ENCODE results near the gene LCA5.

Gene LCA5

GRCh38 chr6:79570129-79571029 lies 33.1 kb upstream of the LCA5 start:
- H3K4me1 ChIP-seq (ENCODE audit: insufficient read depth, low read length), result no peaks in the 10 kb centered on the region
- DNase-seq (no peak), ATAC-seq (ENCODE audit: insufficient read depth, low read depth) (peak; percentile 52; the same call in 1 of the 3 replicates)
- no peaks in the 10 kb centered on the region for H3K79me2 ChIP-seq (ENCODE audit: insufficient read depth, low read length)
- no peaks in the 10 kb centered on the region for H3K9me3 ChIP-seq (ENCODE audit: insufficient read depth, low read length, severe bottlenecking)
- H3K4me2 ChIP-seq (ENCODE audit: insufficient read depth, low read length), result no peak overlapping the region
- no peak overlapping the region for H3K9ac ChIP-seq (ENCODE audit: low read depth, low read length)
- no peak overlapping the region for H3K27ac ChIP-seq (ENCODE audit: low read length)
- H3K4me3 ChIP-seq (ENCODE audit: low read depth in 1 of 2, low read length in 2 of 2), result no peak overlapping the region
- no peaks in the 10 kb centered on the region for H4K20me1 ChIP-seq (ENCODE audit: insufficient read depth, low read length)
- TF ChIP-seq EZH2 (IDR thresholded peaks at IDR 0.05; ENCODE audit: borderline replicate concordance, low read depth, low read length, severe bottlenecking) (no peak), CTCF (IDR thresholded peaks at IDR 0.05; ENCODE audit: borderline replicate concordance, extremely low read depth, low read length, poor library complexity, severe bottlenecking) (peak; percentile 60)
- H3K36me3 ChIP-seq (ENCODE audit: insufficient read depth, low read length), result no peaks in the 10 kb centered on the region
- H2AFZ ChIP-seq (ENCODE audit: low read depth, low read length), result no peak overlapping the region
- H3K27me3 ChIP-seq (ENCODE audit: insufficient read depth, low read length, poor library complexity), result peaks cover 6% of the 10 kb centered on the region

GRCh38 chr6:79568996-79569395 lies 31.8 kb upstream of the LCA5 start:
- H3K27ac ChIP-seq (ENCODE audit: low read length), result no peak overlapping the region
- H3K4me3 ChIP-seq (ENCODE audit: low read depth in 1 of 2, low read length in 2 of 2), result no peak overlapping the region
- H3K9ac ChIP-seq (ENCODE audit: low read depth, low read length), result no peak overlapping the region
- no peak overlapping the region for H3K4me2 ChIP-seq (ENCODE audit: insufficient read depth, low read length)
- no peak for DNase-seq
- no peaks in the 10 kb centered on the region for H3K36me3 ChIP-seq (ENCODE audit: insufficient read depth, low read length)
- peaks cover 6% of the 10 kb centered on the region for H3K27me3 ChIP-seq (ENCODE audit: insufficient read depth, low read length, poor library complexity)
- no peaks in the 10 kb centered on the region for H4K20me1 ChIP-seq (ENCODE audit: insufficient read depth, low read length)
- no peaks in the 10 kb centered on the region for H3K79me2 ChIP-seq (ENCODE audit: insufficient read depth, low read length)
- H3K9me3 ChIP-seq (ENCODE audit: insufficient read depth, low read length, severe bottlenecking), result no peaks in the 10 kb centered on the region
- no peak overlapping the region for H2AFZ ChIP-seq (ENCODE audit: low read depth, low read length)
- no peaks in the 10 kb centered on the region for H3K4me1 ChIP-seq (ENCODE audit: insufficient read depth, low read length)
- TF ChIP-seq CTCF (IDR thresholded peaks at IDR 0.05; ENCODE audit: borderline replicate concordance, extremely low read depth, low read length, poor library complexity, severe bottlenecking) (no peak), EZH2 (IDR thresholded peaks at IDR 0.05; ENCODE audit: borderline replicate concordance, low read depth, low read length, severe bottlenecking) (no peak)
- ATAC-seq (ENCODE audit: insufficient read depth, low read depth), result no peak

- Histone ChIP-seq H3K4me3 (ENCODE audit: low read depth in 1 of 2, low read length in 2 of 2) (no peak overlapping the region), H3K79me2 (ENCODE audit: insufficient read depth, low read length) (no peaks in the 10 kb centered on the region), H3K27me3 (ENCODE audit: insufficient read depth, low read length, poor library complexity) (peaks cover 9% of the 10 kb centered on the region), H3K27ac (ENCODE audit: low read length) (no peak overlapping the region), H3K4me1 (ENCODE audit: insufficient read depth, low read length) (no peaks in the 10 kb centered on the region), H4K20me1 (ENCODE audit: insufficient read depth, low read length) (no peaks in the 10 kb centered on the region), H3K9ac (ENCODE audit: low read depth, low read length) (no peak overlapping the region), H3K36me3 (ENCODE audit: insufficient read depth, low read length) (no peaks in the 10 kb centered on the region), H3K4me2 (ENCODE audit: insufficient read depth, low read length) (no peak overlapping the region), H2AFZ (ENCODE audit: low read depth, low read length) (no peak overlapping the region), H3K9me3 (ENCODE audit: insufficient read depth, low read length, severe bottlenecking) (no peaks in the 10 kb centered on the region)
- TF ChIP-seq CTCF (IDR thresholded peaks at IDR 0.05; ENCODE audit: borderline replicate concordance, extremely low read depth, low read length, poor library complexity, severe bottlenecking), result no peak
- DNase-seq (no peak), ATAC-seq (ENCODE audit: insufficient read depth, low read depth) (no peak)
These were observed 27.4 kb upstream of the LCA5 start for GRCh38 chr6:79564636-79565035.
